H4 (cell line): Measurements from ENCODE around the gene COL1A1. TPM values are rescaled to one million over a fixed set of nuclear protein-coding genes. Genes with fewer than 3 reads are reported as not detected.

Source experiments
- DNase-seq: peaks from one replicate; pipeline ENCODE4 v3.0.0-alpha.2; 2015; ENCODE audit warnings: low spot score
- total RNA-seq: library from RNA; depleted of rRNA; stranded (reverse); fragments of >200 nt; shearing (Covaris generic); gene quantifications from 2 replicates; pipeline ENCODE4 v1.2.3, GENCODE V29; 2014; rRNA removed

COL1A1 gene
- total RNA-seq, 1 experiment from 2014 or later: 11.1 TPM

DNA sequence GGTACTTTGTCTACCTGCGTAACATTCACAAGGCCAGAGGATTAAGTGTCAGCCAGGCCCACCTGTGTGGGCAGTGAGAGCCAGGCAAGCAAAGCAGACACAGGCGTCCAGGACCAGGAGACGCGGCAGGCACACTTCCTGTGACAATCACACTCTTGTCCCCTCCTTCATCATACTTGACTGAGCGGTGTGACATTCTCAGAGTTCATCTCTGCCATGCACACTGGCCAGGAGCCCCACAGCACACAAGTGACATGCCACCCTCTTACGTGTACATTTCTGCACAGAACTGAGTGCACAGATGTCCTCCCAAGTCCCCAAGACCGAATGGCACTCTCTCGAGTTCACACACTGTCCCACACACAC is 59.7 kb downstream of the COL1A1 start:
- DNase-seq: no peak

DNA sequence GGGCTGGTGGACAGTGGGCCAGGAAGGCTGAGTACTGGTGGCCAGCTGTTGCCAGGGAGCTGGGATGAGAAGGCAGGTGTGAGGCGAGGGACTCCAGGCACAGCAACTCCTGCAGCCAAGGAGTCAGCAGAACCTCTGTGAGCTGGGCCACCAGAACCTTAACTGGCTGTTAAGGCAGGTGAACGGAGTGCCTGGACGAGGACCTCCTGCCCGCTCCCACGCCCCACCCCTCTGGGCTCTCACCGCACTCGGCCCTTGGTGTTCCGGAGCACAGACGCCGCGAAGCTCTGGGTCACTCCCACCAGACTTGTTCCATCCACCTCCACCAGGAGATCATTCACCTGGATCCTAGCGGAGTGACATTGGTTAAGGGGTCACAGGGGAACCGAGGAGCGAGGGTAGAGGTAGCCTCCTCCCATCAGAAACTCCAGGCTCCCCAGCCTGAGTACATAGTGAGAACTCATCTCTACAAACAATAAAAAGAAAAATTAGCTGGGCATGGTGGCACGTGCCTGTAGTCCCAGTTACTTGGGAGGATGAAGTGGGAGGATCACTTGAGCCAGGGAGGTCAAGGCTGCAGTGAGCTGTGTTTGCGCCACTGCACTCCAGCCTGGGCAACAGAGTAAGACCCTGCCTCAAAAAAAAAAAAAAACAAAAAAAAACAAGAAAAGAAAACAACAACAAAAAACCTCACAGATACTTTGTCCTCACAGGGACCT is 60.2 kb downstream of the COL1A1 start:
- DNase-seq: no peak

DNA sequence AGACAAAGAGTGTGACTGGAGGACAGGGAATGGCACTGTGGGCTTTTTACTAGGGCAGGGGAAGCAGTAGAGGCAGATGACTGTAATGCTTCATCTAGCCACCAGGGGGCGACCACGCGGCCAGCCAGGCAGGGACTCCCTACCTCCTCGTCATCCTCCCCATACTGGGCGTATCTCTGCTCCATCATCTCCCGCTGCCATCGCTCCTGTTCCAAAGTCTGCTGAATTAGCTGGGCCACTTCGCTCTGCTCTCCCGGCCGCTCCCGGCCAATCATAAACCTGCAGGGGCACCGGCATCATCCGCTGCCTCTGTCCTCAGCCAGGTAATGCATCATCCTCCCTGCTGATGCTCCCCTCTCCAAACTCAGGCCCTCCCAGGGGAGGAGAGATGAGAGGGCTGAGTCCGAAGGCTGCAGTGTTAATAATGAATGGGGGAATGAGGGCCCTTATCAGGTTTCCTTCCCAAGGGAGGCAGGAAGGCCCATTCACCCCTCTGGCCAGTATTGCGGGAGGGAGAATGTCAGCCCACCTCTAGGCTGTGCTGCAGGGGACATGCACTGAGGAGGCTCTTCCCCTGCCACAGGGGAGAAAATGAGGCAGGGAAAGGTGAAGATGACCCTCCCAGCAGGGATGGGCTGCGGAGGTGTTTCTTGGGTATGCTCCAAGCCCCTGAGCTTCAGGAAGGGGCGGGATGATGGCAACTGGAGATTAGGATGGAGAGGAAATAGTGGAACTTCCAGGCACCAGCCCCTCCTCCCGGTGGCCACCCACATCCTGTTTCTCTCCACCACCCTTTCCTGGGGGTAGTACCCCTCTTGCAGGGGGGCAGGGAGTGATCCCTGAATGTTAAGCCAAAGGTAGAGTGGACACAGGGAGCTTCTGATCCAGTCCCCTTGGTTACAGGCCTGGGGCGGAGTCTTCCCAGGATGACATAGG is 61.2 kb downstream of the COL1A1 start:
- peak; percentile 68 for DNase-seq

DNA sequence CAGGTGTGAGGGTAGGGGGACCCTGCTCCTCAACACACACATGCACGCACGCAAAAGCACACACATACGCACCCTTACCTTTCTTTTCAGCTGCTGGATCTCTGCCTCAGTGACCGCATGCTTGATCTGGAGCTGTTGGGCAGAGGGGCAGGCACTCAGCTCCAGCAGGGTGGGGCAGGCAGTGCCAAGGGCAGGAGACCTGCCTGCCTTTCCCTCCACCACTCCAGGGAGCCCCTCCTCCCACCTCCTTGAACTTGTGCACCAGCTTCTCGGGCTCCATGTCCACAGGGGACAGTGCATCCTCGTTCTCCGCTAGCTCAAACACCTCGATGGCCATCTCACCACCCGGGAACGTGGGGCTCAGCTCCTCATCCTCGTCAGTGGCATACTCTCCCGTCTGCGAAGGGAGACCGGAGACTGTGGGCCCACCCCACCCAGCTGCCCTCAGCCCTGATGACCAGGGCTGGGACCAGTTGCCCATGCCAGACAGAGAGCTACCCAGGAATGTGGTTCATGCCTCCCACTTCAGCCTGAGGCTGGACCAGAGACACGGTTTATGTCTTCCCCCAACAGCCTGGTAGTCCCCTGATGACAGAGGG is 62.1 kb downstream of the COL1A1 start:
- no peak for DNase-seq

DNA sequence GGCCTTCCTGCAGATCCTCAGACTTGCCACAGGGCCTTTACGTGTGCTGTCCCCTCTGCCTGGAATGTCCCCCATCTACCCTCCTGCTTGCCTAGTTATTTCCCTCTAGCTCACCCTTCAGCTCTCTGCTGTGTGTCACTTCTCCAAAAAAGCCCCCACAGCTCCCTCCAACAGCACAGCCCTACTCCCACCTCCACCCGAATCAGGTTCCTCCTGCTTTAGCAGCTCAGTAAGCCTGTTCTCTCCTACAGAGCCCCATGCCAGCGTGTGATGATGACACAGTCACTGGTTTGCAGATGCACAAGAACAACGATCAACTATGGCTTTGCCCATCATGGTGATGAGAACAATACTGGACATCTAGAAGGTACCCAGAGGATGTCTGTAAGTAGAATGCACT is 64.4 kb downstream of the COL1A1 start:
- no peak for DNase-seq

DNA sequence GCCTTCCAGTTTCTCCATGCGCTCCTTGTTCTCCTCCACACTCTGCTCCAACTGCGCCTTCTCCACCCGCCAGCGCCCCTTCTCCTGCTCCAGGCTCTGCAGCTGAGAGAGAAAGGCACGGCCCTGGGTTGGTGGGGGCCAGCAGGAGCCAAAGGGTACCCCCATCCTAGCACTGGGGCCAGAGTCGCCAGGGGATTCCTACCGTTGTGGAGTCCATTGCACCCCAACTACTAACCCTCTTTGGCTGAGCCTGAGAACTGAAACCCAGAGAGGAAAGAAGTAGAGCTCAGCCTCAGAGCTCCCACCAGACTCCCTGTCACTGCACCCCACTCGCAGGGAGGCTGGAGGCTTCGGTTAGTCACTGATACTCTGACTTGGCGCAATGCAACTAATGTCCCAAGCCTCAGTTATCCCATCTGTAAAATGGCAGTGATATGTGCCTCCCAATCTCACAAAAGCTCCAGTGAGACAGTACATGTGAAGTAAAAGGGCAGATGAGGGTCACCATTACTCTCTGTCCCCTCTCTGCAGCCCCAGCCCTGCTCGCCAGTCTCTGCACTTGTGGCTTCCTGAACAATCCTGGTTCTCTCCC is 65.2 kb downstream of the COL1A1 start:
- DNase-seq: no peak

DNA sequence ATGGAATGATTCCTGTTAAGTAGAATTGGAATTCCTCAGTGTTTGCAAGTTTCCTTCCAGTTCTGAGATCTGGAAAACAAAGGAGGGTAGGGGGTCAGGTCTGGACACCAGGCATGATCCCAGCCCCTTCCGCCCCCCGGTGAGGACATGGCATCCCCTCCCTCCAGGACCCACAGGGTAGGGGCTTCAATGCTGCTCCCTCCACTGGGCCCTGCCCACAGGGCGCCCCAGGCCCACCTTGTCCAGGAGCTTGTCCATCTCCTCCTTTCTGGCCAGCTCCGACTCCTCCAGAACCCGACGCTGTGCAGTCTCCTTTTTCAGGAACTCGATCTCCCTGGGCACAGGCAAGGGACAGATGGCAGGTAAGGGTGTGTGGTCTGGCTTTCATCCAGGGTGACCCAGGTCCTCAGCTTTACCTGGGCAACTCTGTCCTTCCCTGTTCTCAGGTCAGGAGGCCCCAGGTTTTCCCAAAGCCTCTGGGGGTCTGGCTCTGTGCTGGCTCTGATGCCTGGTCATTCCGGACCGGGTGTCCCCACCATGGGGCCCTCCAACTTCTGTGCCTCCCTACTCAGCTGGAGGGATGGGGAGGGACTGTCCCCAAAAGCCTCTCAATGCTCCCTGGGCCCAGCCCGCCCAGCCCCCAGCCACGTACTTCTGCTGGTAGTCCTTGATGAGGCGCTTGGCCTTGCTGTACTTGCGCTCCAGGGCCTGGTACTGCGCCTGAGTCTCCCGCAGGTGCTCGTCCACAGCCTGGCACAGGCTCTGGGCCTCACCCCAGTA is 65.9 kb downstream of the COL1A1 start:
- no peak for DNase-seq

DNA sequence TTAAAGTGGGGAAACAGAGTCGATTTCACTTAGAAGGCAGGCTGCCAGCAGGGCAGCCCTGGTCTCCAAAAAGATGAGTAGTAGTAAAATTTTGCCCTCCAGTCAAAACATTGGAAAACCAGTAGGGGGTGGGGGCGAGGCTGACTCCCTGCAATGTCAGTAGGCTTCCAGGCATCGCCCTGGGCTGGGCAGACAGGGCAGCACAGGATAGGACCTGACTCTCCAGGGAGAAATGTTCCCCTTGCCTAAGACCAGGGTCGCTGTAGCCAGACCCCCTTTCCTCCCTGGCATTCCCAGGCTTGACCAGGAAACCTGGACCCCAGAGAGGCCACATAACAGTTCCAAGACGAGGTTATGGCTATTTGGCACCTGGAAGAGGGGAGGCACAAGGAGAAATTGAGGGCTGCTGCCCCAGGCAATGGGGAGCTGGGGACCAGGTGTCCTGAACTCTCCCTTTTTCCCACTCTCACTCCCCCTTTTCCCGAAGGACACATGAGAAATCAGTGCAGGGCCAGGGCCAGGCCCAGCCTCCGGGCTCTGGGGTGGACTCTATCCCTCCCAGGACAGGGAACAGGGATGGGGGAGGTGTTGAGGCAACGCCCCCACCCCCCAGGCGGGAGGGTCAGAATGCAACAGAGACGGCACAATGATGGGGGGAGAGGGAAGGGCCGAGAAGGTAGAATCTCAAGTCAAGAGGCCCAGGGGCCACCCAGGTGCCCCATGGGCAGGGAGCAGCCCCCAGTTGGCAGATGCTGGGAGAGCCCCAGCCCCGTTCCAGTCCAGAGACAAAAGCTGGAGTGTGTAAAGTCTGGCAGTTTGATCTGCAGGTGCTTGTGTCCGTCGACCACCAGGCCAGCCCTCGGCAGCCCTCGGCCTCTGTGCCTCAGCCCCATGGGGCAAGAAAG is 67.0 kb downstream of the COL1A1 start:
- no peak for DNase-seq

DNA sequence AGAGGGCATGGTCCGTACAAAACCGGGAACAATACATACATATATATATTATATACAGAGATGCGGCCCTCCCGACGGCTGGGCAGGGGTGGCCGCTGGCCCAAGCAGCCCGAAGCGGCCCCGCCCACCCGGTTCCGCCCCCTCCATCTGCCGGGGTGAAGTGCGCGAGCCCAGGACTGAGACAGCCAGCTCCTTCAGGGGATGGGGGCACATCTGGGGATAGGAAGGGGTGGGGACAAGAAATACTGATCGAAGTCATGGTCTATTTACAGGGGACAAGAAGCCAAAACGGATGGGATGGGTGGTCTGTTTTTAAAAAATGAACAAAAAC is 67.7 kb downstream of the COL1A1 start:
- no peak for DNase-seq

Other genes starting within 250 kb of the COL1A1 start
- gene DLX4, start 232.4 kb downstream of the COL1A1 start, total RNA-seq: 0.49 and 1.6 TPM in 2 replicates
- gene DLX3, start 206.4 kb downstream of the COL1A1 start, total RNA-seq: 0.17 TPM in 1 of 2 replicates, not detected in the other
- gene ITGA3, start 145.5 kb downstream of the COL1A1 start, total RNA-seq: 106 and 129 TPM in 2 replicates
- gene PDK2, start 106.3 kb downstream of the COL1A1 start, total RNA-seq: 37.6 and 41.2 TPM in 2 replicates
- 0.70 and 1.2 TPM in 2 replicates for gene SAMD14, start 71.5 kb downstream of the COL1A1 start, total RNA-seq
- gene PPP1R9B, start 51.0 kb downstream of the COL1A1 start, total RNA-seq: 16.3 and 18.5 TPM in 2 replicates
- gene SGCA, start 35.6 kb downstream of the COL1A1 start, total RNA-seq: 0.45 TPM in 1 of 2 replicates, not detected in the other
- gene TMEM92, start 72.8 kb upstream of the COL1A1 start, total RNA-seq: 5.6 and 7.4 TPM in 2 replicates
- 21.0 and 22.3 TPM in 2 replicates for gene XYLT2, start 144.5 kb upstream of the COL1A1 start, total RNA-seq
- gene MRPL27, start 171.6 kb upstream of the COL1A1 start, total RNA-seq: 179 and 180 TPM in 2 replicates
- 9.4 and 11.9 TPM in 2 replicates for gene EME1, start 171.6 kb upstream of the COL1A1 start, total RNA-seq
- gene LRRC59, start 195.9 kb upstream of the COL1A1 start, total RNA-seq: 201 and 234 TPM in 2 replicates
- 26.5 and 47.2 TPM in 2 replicates for gene ACSF2, start 224.6 kb upstream of the COL1A1 start, total RNA-seq